GM10847 (cell line): ENCODE measurements around the gene ACSL3.

ENCODE experiments used
- POLR2A ChIP-seq: IDR thresholded peaks from 2 replicates; pipeline ENCODE4 v1.6.1; 2011; ENCODE audit not compliant: insufficient read length; ENCODE audit errors: extremely low read depth

ACSL3 gene

DNA sequence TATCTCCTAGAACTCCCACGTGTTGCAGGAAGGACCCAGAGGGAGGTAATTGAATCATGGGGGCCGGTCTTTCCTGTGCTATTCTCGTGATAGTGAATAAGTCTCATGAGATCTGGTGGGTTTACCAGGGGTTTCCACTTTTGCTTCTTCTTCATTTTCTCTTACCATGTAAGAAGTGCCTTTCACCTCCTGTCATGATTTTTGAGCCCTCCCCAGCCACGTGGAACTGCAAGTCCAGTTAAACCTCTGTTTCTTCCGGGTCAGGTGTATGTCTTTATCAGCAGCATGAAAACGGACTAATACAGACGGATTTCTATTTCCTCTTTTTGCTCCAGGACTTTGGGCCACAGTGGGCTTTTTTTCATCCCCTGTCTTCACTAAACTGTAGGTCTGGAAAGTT, 102.8 kb downstream of the ACSL3 start:
- TF ChIP-seq POLR2A: no peak

- TF ChIP-seq POLR2A: no peak
These were observed 103.7 kb downstream of the ACSL3 start for GRCh38 chr2:222964376-222965031.

- no peak for TF ChIP-seq POLR2A
These were observed 104.7 kb downstream of the ACSL3 start for GRCh38 chr2:222965555-222965954.

- no peak for TF ChIP-seq POLR2A
These were observed 107.8 kb downstream of the ACSL3 start for GRCh38 chr2:222968550-222969155.

- TF ChIP-seq POLR2A: no peak
These were observed 108.7 kb downstream of the ACSL3 start for GRCh38 chr2:222969491-222969890.

DNA sequence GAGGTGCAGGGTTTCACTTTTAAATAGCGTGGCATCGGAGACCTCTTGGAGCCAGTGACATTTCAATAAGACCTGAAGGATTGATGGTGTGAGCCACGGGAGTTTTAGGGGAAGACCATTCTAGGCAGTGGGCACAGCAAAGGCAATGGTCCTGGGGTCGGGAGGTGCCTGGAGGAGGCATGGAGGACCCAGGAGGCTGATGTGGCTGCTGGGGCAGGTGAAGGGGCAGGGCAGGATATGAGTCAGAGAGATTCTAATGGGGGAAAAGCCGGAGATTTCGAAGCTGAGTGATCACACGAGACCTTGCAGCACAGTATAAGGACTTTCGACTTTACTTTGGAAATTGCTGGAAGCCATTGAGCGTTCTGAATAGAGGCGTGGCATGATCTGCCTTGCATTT, 111.6 kb downstream of the ACSL3 start:
- TF ChIP-seq POLR2A: no peak

DNA sequence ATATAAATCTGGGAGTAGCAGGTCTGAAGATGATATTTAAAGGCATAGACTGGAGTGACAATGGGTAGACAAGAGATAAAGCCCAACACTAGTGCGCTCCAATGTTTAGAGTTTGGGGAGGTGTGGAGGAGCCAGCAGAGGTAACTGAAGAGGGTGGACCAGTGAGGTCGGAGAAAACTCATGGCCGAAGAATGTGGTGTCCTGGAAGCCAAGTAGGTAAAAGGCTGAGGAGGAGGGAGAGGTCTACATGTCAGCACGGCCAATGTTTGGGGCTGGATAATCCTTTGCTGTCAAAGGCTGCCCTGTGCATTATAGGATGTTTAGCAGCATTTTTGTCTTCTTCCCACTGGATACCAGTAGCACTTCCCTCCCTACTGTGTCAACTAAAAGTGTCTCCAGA, 112.4 kb downstream of the ACSL3 start:
- no peak for TF ChIP-seq POLR2A

- TF ChIP-seq POLR2A: no peak
These were observed 112.9 kb downstream of the ACSL3 start for GRCh38 chr2:222973733-222974132.

DNA sequence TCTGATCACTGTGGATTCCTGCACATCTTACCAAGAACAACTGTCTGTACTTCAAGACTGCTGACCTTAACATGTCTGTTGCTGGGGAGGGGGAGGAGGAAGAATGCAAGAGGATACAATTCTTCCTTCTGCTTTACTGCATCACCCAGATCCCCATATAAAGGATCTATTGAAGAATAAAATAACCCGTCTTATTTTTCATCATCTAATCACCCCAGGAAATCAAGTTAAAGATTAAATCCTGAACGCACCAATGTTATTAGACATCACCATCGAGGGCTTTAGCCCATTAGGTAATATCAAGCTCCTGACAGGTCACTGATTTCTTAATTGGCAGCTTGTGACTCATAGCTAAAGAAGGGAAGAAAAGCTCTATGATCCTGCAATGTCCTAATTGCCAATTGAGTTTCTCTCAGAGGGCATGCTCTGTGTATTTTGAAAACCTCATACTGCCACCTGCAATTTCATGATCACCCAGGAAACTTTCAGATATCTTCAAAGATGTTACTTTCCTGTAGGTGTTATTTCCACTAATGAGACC, 115.8 kb downstream of the ACSL3 start:
- TF ChIP-seq POLR2A: no peak

- TF ChIP-seq POLR2A: no peak
These were observed 116.3 kb downstream of the ACSL3 start for GRCh38 chr2:222977121-222977520.

- no peak for TF ChIP-seq POLR2A
These were observed 118.0 kb downstream of the ACSL3 start for GRCh38 chr2:222978850-222979249.

- no peak for TF ChIP-seq POLR2A
These were observed 118.6 kb downstream of the ACSL3 start for GRCh38 chr2:222979484-222979883.

DNA sequence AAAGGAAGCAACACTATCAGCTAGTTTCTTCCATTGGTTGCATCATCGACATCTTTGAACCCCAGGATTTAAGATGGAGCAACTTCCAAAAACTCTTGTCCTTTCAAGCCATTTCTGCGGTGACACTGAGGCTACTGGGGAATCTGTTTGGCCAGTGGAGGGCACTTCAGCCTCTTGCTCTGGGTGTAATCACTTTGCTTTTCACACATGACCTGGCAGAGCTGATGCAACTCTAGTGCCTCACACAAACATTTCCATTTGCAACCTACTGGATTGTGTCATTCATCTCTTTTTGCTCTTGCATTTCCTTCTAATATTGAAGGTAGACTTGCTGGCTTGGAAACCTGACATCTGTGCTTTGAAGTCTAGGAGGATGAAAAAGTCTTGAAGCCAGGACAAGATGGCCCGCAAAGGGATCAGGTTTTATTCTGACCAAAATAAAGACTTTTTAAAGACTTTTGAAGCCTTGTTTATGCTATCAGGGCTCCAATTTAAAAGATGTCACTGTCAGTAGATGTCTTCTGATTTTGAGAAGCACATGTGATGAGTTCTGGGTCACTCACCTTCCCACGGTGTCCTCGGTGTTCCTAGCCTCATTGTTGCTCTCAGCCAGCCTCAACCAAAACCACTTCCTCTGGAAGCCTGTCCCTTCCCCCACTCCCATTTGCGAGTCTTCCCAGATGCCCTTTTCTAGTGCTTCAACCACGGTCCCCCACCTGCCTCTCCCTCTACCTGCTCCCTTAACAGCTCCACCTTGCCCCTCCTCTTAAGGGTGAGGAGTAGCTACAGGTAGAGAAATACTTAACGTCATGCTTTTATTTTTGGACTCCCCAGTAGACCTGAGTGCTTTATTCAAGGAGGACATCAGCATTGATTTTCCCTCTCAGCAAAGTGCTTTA, 121.4 kb downstream of the ACSL3 start:
- no peak for TF ChIP-seq POLR2A

DNA sequence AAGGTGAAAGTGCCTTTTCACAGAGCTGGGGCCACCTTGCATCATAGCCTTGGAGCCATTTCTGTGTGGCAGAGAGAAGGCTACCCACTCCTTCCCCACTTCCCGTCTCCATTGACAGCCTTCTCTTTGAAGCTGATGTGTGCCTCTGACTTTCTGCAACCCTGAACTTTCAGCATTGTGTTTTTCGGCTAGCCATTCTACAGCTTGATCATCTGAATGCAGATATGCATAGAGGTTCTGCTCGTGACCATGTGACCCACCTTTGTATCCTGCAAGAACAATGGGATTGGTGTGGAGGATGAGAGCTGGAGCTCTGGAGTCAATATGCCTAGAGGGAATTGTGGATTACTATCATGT, 122.1 kb downstream of the ACSL3 start:
- no peak for TF ChIP-seq POLR2A

DNA sequence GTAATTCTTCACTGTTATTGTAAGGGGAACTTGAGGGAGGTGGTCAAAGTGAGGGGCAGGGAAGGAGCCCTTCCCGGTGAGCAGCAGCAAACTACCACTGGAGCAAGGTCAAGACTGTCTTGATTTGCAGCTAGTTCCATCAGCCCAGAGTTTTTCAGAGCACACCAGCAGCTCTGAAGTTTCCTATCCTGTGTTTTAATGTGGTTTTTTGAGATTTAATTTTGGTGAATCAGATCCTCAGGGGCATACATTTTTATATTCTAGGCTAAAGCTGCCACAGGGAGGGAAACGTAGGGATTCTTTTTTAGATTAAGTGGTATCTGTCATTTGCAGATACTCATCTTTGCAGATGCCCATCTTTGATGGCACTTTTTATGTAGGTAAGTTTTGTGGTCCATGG, 124.1 kb downstream of the ACSL3 start:
- TF ChIP-seq POLR2A: no peak

DNA sequence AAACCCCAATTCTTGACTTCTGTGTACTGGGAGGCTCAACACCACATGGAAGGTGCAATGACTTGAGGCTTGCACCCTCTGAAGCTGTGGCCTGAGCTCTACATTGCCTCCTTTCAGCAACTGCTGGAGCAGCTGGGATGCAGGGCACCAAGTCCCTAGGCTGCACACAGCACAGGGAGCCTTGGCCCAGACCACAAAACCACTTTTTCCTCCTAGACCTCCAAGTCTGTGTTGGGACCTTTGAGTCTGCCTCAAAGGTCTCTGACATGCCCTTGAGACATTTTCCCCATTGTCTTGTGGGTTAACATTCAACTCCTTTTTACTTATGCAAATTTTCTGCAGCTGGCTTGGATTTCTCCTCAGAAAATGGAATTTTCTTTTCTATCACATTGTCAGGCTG, 128.6 kb downstream of the ACSL3 start:
- no peak for TF ChIP-seq POLR2A
